H9 (cell line): ENCODE measurements around the gene FXR1. TPM values are rescaled to one million over a fixed set of nuclear protein-coding genes. Genes with fewer than 3 reads are reported as not detected.
A peak's percentile ranks its signal among the peaks of the same experiment; 100 is the strongest.

Experiments used
- DNase-seq: peaks from one replicate; pipeline ENCODE4 v3.0.0-alpha.2; 2017
- H2AFZ ChIP-seq: one replicate; pipeline ENCODE4 v1.6.1; 2013; ENCODE audit warnings: mild to moderate bottlenecking, low read length, control low read depth, moderate library complexity
- H2AK5ac ChIP-seq: 2 replicates; pipeline ENCODE4 v1.6.1; 2013; ENCODE audit warnings: low read length, control low read depth, mixed read lengths; ENCODE audit not compliant: insufficient read length
- H2BK120ac ChIP-seq: one replicate; pipeline ENCODE4 v1.6.1; 2013; ENCODE audit warnings: low read depth, mild to moderate bottlenecking, low read length, control low read depth, inconsistent platforms; ENCODE audit not compliant: poor library complexity, severe bottlenecking
- H2BK12ac ChIP-seq: 2 replicates; pipeline ENCODE4 v1.6.1; 2013; ENCODE audit warnings: low read length, control low read depth, mixed read lengths, low read depth; ENCODE audit not compliant: insufficient read length
- H2BK15ac ChIP-seq: 2 replicates; pipeline ENCODE4 v1.6.1; 2013; ENCODE audit warnings: low read depth, low read length, control low read depth
- H2BK20ac ChIP-seq: one replicate; pipeline ENCODE4 v1.6.1; 2013; ENCODE audit warnings: low read depth, mild to moderate bottlenecking, low read length, control low read depth, inconsistent platforms; ENCODE audit not compliant: poor library complexity, severe bottlenecking
- H2BK5ac ChIP-seq: 2 replicates; pipeline ENCODE4 v1.6.1; 2013; ENCODE audit warnings: low read length, control low read depth, mixed read lengths; ENCODE audit not compliant: insufficient read length
- H3K14ac ChIP-seq: 2 replicates; pipeline ENCODE4 v1.6.1; 2013; ENCODE audit warnings: low read length, control low read depth; ENCODE audit not compliant: insufficient read depth
- H3K18ac ChIP-seq: 2 replicates; pipeline ENCODE4 v1.6.1; 2013; ENCODE audit warnings: low read depth, mild to moderate bottlenecking, mixed read lengths, low read length, control low read depth; ENCODE audit not compliant: insufficient read length
- H3K23ac ChIP-seq: 2 replicates; pipeline ENCODE4 v1.6.1; 2013; ENCODE audit warnings: low read length, control low read depth, mixed read lengths, low read depth; ENCODE audit not compliant: insufficient read length
- H3K23me2 ChIP-seq: 2 replicates; pipeline ENCODE4 v1.6.1; 2013; ENCODE audit warnings: low read depth, mild to moderate bottlenecking, mixed read lengths, low read length, control low read depth; ENCODE audit not compliant: insufficient read length, poor library complexity, severe bottlenecking
- H3K27ac ChIP-seq: 2 replicates; pipeline ENCODE4 v1.5.1; 2013; ENCODE audit warnings: low read length, control low read depth, mixed read lengths, low read depth; ENCODE audit not compliant: insufficient read length
- H3K27me3 ChIP-seq: 2 replicates; pipeline ENCODE4 v1.6.1; 2013; ENCODE audit warnings: low read length, control low read depth, inconsistent platforms; ENCODE audit not compliant: insufficient read depth
- H3K4ac ChIP-seq: 2 replicates; pipeline ENCODE4 v1.6.1; 2013; ENCODE audit warnings: low read depth, mild to moderate bottlenecking, control low read depth, inconsistent platforms, low read length, moderate library complexity
- H3K4me1 ChIP-seq: 2 replicates; pipeline ENCODE4 v1.6.1; 2013; ENCODE audit warnings: low read length, control low read depth, inconsistent platforms; ENCODE audit not compliant: insufficient read depth
- H3K4me2 ChIP-seq: 2 replicates; pipeline ENCODE4 v1.6.1; 2013; ENCODE audit warnings: low read length, control low read depth, mixed read lengths; ENCODE audit not compliant: insufficient read length, insufficient read depth
- H3K56ac ChIP-seq: 2 replicates; pipeline ENCODE4 v1.6.1; 2013; ENCODE audit warnings: low read depth, mild to moderate bottlenecking, mixed read lengths, low read length, control low read depth; ENCODE audit not compliant: insufficient read length
- H3K79me1 ChIP-seq: 2 replicates; pipeline ENCODE4 v1.6.1; 2013; ENCODE audit warnings: low read depth, mild to moderate bottlenecking, moderate library complexity, low read length, control low read depth, inconsistent platforms; ENCODE audit not compliant: insufficient read depth, poor library complexity, severe bottlenecking
- H3K79me2 ChIP-seq: 2 replicates; pipeline ENCODE4 v1.6.1; 2013; ENCODE audit warnings: low read length, control low read depth, inconsistent platforms; ENCODE audit not compliant: insufficient read depth
- H3K9ac ChIP-seq: 2 replicates; pipeline ENCODE4 v1.6.1; 2013; ENCODE audit warnings: low read length, control low read depth, mixed read lengths; ENCODE audit not compliant: insufficient read length; ENCODE audit errors: extremely low read depth
- H3K9me3 ChIP-seq: one replicate; pipeline ENCODE4 v1.6.1; 2013; ENCODE audit warnings: low read depth, low read length, inconsistent platforms; ENCODE audit not compliant: control insufficient read depth
- H3T11ph ChIP-seq: one replicate; pipeline ENCODE4 v1.6.1; 2013; ENCODE audit warnings: mild to moderate bottlenecking, low read length, control low read depth, inconsistent platforms
- H4K20me1 ChIP-seq: one replicate; pipeline ENCODE4 v1.6.1; 2013; ENCODE audit not compliant: control insufficient read depth, insufficient read length, insufficient read depth
- H4K5ac ChIP-seq: 2 replicates; pipeline ENCODE4 v1.6.1; 2013; ENCODE audit warnings: low read depth, mild to moderate bottlenecking, mixed read lengths, low read length, control low read depth; ENCODE audit not compliant: insufficient read length
- H4K8ac ChIP-seq: replicated peaks from 2 replicates; pipeline ENCODE4 v1.6.1; 2013; ENCODE audit warnings: low read length, control low read depth, mixed read lengths, low read depth; ENCODE audit not compliant: insufficient read length
- H4K91ac ChIP-seq: 2 replicates; pipeline ENCODE4 v1.6.1; 2013; ENCODE audit warnings: low read depth, mild to moderate bottlenecking, moderate library complexity, mixed read lengths, low read length, control low read depth; ENCODE audit not compliant: insufficient read length
- H3K27ac Mint-ChIP-seq, 3 experiments: 2 replicates in 2 of 3; 3 replicates in 1 of 3; pipeline ENCODE4 v1.8.0; 2020 to 2021; ENCODE audit warnings: mixed read lengths in 3 of 3, mild to moderate bottlenecking in 1 of 3, moderate library complexity in 1 of 3
- H3K27me3 Mint-ChIP-seq: 2 replicates; pipeline ENCODE4 v1.8.0; 2021; ENCODE audit warnings: low read depth, mild to moderate bottlenecking, moderate library complexity, mixed read lengths
- H3K36me3 Mint-ChIP-seq, 3 experiments: 2 replicates in 2 of 3; 3 replicates in 1 of 3; pipeline ENCODE4 v1.8.0; 2020 to 2021; ENCODE audit warnings: low read depth in 3 of 3, mixed read lengths in 3 of 3; ENCODE audit not compliant: insufficient read depth in 1 of 3
- H3K4me1 Mint-ChIP-seq, 2 experiments: 2 replicates each; pipeline ENCODE4 v1.8.0; 2020; ENCODE audit warnings: mixed read lengths in 2 of 2
- H3K4me3 Mint-ChIP-seq, 2 experiments: 2 replicates in 1 of 2; 3 replicates in 1 of 2; pipeline ENCODE4 v1.8.0; 2020 to 2021; ENCODE audit warnings: mild to moderate bottlenecking in 2 of 2, mixed read lengths in 2 of 2, moderate library complexity in 1 of 2
- H3K9me3 Mint-ChIP-seq, 2 experiments: 2 replicates in 1 of 2; 3 replicates in 1 of 2; pipeline ENCODE4 v1.8.0; 2020; ENCODE audit warnings: mild to moderate bottlenecking in 2 of 2, mixed read lengths in 2 of 2, moderate library complexity in 1 of 2
- WGBS: extraction: QIAGEN DNeasy Blood & Tissue Kit; methylation state at CpG from one replicate; pipeline ENCODE4 v1.1.7; 2013; ENCODE audit warnings: missing lambda C conversion rate, low lambda C conversion rate, mixed read lengths; ENCODE audit not compliant: insufficient read length; ENCODE audit errors: extremely low coverage; 5-methylcytosine and 5-hydroxymethylcytosine counted together
- long read RNA-seq: library from polyadenylated mRNA; unstranded; transcript quantifications from one replicate; pipeline ENCODE4 v2.0.0, GENCODE V29; 2020
- total RNA-seq: library from RNA; stranded (reverse); gene quantifications from 2 replicates; pipeline ENCODE4 v1.2.1, GENCODE V29; 2021
- TF ChIP-seq, protein P1 (sequence below): fragments of 200-600 bp; sonication (generic); conservative IDR thresholded peaks from 3 replicates; pipeline ENCODE4 v1.8.0; 2021; ENCODE audit warnings: antibody characterized with exemption, mild to moderate bottlenecking

FXR1 gene
- total RNA-seq = 240 and 242 TPM in 2 replicates
- long read RNA-seq, full-length matches to known transcripts = 350 of 430 reads
- long read RNA-seq, partial matches to known transcripts = 23 of 430 reads
- long read RNA-seq, other reads (novel, unspliced or antisense) = 57 of 430 reads

GRCh38 chr3:180912304-180913296 is at the start of gene FXR1:
FXR1 (plus strand) TSS chr3:180912670; CDS start chr3:180912686, 16 bp downstream.
- H2BK120ac ChIP-seq = no peak within 1 kb of the TSS
- peak within 1 kb of the TSS; percentile 88 for H2BK5ac ChIP-seq
- peak; percentile 99 for DNase-seq
- peak within 1 kb of the TSS; percentile 22 for H2AFZ ChIP-seq
- peak within 1 kb of the TSS; percentile 44; the same call in 1 of the 2 replicates for H3K4ac ChIP-seq
- H3K27ac ChIP-seq = peak within 1 kb of the TSS; percentile 88
- H3K4me1 ChIP-seq = peaks cover 3% of the 10 kb centered on the region; the same call in 1 of the 2 replicates
- TF ChIP-seq, protein P1, sequence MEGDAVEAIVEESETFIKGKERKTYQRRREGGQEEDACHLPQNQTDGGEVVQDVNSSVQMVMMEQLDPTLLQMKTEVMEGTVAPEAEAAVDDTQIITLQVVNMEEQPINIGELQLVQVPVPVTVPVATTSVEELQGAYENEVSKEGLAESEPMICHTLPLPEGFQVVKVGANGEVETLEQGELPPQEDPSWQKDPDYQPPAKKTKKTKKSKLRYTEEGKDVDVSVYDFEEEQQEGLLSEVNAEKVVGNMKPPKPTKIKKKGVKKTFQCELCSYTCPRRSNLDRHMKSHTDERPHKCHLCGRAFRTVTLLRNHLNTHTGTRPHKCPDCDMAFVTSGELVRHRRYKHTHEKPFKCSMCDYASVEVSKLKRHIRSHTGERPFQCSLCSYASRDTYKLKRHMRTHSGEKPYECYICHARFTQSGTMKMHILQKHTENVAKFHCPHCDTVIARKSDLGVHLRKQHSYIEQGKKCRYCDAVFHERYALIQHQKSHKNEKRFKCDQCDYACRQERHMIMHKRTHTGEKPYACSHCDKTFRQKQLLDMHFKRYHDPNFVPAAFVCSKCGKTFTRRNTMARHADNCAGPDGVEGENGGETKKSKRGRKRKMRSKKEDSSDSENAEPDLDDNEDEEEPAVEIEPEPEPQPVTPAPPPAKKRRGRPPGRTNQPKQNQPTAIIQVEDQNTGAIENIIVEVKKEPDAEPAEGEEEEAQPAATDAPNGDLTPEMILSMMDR = peak; percentile 74
- H3K27me3 ChIP-seq = no peaks in the 10 kb centered on the region
- Mint-ChIP-seq H3K9me3 (no peaks in the 10 kb centered on the region; a peak in 2 of 5 replicates), H3K4me3 (peak within 1 kb of the TSS; percentile 98), H3K27ac (peak within 1 kb of the TSS; percentile 97 to 99 (median 99)), H3K27me3 (no peaks in the 10 kb centered on the region; the same call in 1 of the 2 replicates), H3K36me3 (peaks cover 24 to 39% (median 27%) of the 10 kb centered on the region in 3 experiments), H3K4me1 (peaks cover 26 to 38% of the 10 kb centered on the region in 2 experiments)
- H4K91ac ChIP-seq = no peak within 1 kb of the TSS
- H4K8ac ChIP-seq = no peak within 1 kb of the TSS
- peak within 1 kb of the TSS; percentile 97 for H3K4me2 ChIP-seq
- no peak within 1 kb of the TSS for H2BK20ac ChIP-seq
- peak within 1 kb of the TSS; percentile 99 for H3K9ac ChIP-seq
- H3K79me1 ChIP-seq = no peaks in the 10 kb centered on the region
- peak within 1 kb of the TSS; percentile 76 for H3K56ac ChIP-seq
- H3K18ac ChIP-seq = peak within 1 kb of the TSS; percentile 99
- no peak within 1 kb of the TSS for H2AK5ac ChIP-seq
- no CpG with 5 or more reads among the region's 68 CpGs for WGBS
- no peak within 1 kb of the TSS for H2BK15ac ChIP-seq
- H2BK12ac ChIP-seq = peak within 1 kb of the TSS; percentile 55
- no peak within 1 kb of the TSS for H3K23ac ChIP-seq
- H3K23me2 ChIP-seq = peaks cover 9% of the 10 kb centered on the region
- peak within 1 kb of the TSS; percentile 39 for H4K5ac ChIP-seq
- peak within 1 kb of the TSS; percentile 99 for H3K14ac ChIP-seq
- H3K9me3 ChIP-seq = no peaks in the 10 kb centered on the region
- H4K20me1 ChIP-seq = no peaks in the 10 kb centered on the region
- H3K79me2 ChIP-seq = peaks cover 47% of the 10 kb centered on the region
- H3T11ph ChIP-seq = peak within 1 kb of the TSS; percentile 70
